Activated CD4-positive, alpha-beta memory T cell treated with anti-CD3 and anti-CD28 coated beads for 36 hours (primary cell): ENCODE measurements around the gene ACP2. TPM values are rescaled to one million over a fixed set of nuclear protein-coding genes. Genes with fewer than 3 reads are reported as not detected.

Experiments
- CTCF ChIA-PET: fragments of 350-600 bp; sonication (Branson Sonifier 250); formaldehyde crosslinking; loops from one replicate; lab custom pipeline; 2021; ENCODE audit warnings: antibody characterized with exemption, inconsistent platforms; lab: Charles Lee
- POLR2A ChIA-PET: fragments of 350-600 bp; sonication (Branson Sonifier 250); formaldehyde crosslinking; loops from one replicate; lab custom pipeline; 2021; ENCODE audit warnings: antibody characterized with exemption; lab: Charles Lee
- DNase-seq: peaks from one replicate; pipeline ENCODE4 v3.0.0-alpha.2; 2020
- H3K27ac Mint-ChIP-seq: one replicate; pipeline ENCODE4 v1.8.0; 2021; ENCODE audit warnings: mixed read lengths
- H3K27me3 Mint-ChIP-seq: one replicate; pipeline ENCODE4 v1.8.0; 2021; ENCODE audit warnings: mixed read lengths
- H3K36me3 Mint-ChIP-seq: one replicate; pipeline ENCODE4 v1.8.0; 2021; ENCODE audit warnings: mixed read lengths
- H3K4me1 Mint-ChIP-seq: one replicate; pipeline ENCODE4 v1.8.0; 2021; ENCODE audit warnings: low read depth, mixed read lengths
- H3K4me3 Mint-ChIP-seq: one replicate; pipeline ENCODE4 v1.8.0; 2021; ENCODE audit warnings: mild to moderate bottlenecking, mixed read lengths
- H3K9me3 Mint-ChIP-seq: one replicate; pipeline ENCODE4 v1.8.0; 2021; ENCODE audit warnings: mixed read lengths
- intact Hi-C: fragments of 100-400 bp; cut with micrococcal nuclease; formaldehyde crosslinking; loops from one replicate; pipeline ENCODE4 v1.15.1; 2023
- total RNA-seq, 2 experiments: library from RNA; stranded (reverse); gene quantifications; one replicate each; pipeline ENCODE4 v1.2.3, GENCODE V29; 2021

The ACP2 gene
- total RNA-seq, 2 experiments from 2014 or later, result 10.1 to 12.2 TPM

DNA sequence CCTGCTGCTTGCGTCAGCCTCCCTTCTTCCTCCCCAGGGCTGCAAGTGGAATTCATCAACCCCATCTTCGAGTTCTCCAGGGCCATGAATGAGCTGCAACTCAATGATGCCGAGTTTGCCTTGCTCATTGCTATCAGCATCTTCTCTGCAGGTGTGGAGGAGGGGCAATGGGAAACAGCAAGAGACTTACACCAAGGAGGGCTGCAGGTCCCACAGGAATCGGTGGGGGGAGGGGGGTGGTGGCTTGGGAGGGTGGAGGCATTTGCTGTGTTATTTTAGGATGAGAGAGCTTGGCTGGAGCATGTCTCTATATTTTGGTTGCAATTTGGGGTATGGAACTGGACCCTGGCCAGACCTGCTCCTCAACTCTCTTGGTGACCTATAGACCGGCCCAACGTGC is 19.3 kb upstream of the ACP2 start:
- Mint-ChIP-seq H3K27me3 (no peaks in the 10 kb centered on the region), H3K4me3 (peak overlapping the region; percentile 35), H3K4me1 (peaks cover 42% of the 10 kb centered on the region), H3K27ac (peak overlapping the region; percentile 99), H3K36me3 (peaks cover 4% of the 10 kb centered on the region), H3K9me3 (no peaks in the 10 kb centered on the region)
- ChIA-PET POLR2A (interaction anchor here (0.9 kb wide), 1 partner anchor 51 kb away, joined by 3 read pairs; no protein-coding TSS in a partner anchor), CTCF (interaction anchor here (1.1 to 2.7 kb wide), 4 partner anchors 9 to 90 kb away, joined by 3 to 10 read pairs (median 8); partner anchors contain the start of genes ACP2 and DDB2)
- DNase-seq, result no peak
- intact Hi-C loops, result no loop called here

DNA sequence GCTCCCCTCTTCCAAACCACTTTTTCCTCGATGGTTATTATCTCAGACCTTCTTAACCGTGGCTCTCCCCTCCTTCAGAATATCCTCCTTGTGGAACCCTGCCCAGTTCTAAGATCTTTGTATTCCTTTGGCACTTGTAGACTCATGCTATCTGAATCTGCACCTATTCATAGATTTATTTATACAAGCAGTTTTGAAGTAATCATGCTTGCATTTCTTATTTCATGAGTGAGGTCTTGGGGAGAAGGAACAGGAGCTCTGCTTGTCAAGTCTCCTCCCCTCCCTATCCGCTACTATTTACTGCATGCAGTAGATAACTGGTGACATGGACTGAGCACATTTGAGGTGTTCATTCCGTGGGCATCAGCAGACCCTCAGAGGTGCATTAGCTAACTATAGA is 15.9 kb upstream of the ACP2 start:
- POLR2A ChIA-PET, result no interaction called here
- H3K27ac Mint-ChIP-seq, result no peak overlapping the region

DNA sequence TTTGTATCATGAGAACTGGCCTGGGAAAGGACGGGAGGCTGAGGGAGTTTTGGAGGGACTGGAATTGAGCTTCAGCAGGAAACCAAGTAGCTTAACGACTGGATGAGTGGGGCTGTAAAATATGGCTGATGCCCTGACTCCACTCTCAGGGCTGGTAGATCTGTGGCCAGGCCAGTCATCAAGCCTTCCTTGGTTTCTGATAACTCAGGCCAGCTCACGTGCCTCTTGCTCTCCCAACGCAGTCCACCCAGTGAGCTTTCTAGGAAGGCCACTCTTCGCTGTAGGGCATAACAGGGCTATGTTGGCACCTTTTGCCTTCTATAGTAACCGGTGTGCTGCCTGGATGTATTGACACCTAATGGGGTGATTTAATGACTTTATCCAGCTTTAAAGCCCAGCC is 15.5 kb upstream of the ACP2 start:
- intact Hi-C loops, result no loop called here
- Mint-ChIP-seq H3K9me3 (no peaks in the 10 kb centered on the region), H3K27me3 (no peaks in the 10 kb centered on the region), H3K36me3 (peaks cover 4% of the 10 kb centered on the region), H3K27ac (no peak overlapping the region), H3K4me1 (peaks cover 19% of the 10 kb centered on the region), H3K4me3 (no peak overlapping the region)
- DNase-seq, result no peak
- ChIA-PET POLR2A (no interaction called here), CTCF (interaction anchor here (1.1 to 1.3 kb wide), 4 partner anchors 84 to 148 kb away, joined by 3 to 5 read pairs (median 4); no protein-coding TSS in a partner anchor)

More for the DNA sequence above, 15.9 kb upstream of the ACP2 start:
- CTCF ChIA-PET, result interaction anchor here (1.0 to 1.3 kb wide), 4 partner anchors 84 to 189 kb away, joined by 3 to 4 read pairs (median 4); no protein-coding TSS in a partner anchor
- Mint-ChIP-seq H3K4me3 (no peak overlapping the region), H3K9me3 (no peaks in the 10 kb centered on the region), H3K4me1 (peaks cover 21% of the 10 kb centered on the region), H3K27me3 (no peaks in the 10 kb centered on the region), H3K36me3 (peaks cover 4% of the 10 kb centered on the region)
- no peak for DNase-seq
- intact Hi-C loops, result no loop called here

DNA sequence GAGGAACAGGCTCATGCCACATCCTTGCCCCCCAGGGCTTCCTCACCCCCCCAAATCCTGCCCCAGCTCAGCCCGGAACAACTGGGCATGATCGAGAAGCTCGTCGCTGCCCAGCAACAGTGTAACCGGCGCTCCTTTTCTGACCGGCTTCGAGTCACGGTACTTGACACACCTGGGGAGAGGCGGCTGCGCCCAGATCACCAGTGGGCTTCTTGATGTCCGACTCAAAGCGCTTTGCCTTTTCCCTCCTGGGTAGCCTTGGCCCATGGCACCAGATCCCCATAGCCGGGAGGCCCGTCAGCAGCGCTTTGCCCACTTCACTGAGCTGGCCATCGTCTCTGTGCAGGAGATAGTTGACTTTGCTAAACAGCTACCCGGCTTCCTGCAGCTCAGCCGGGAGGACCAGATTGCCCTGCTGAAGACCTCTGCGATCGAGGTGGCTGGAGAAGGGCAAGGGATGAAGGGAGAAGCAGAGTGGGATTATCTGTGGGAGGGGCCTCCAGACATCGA is 12.7 kb upstream of the ACP2 start:
- intact Hi-C loops, result no loop called here
- CTCF ChIA-PET, result interaction anchor here (0.6 to 4.8 kb wide), 2 partner anchors 11 to 83 kb away, joined by 3 to 54 read pairs; partner anchors contain the start of gene ARFGAP2
- no peaks in the 10 kb centered on the region for H3K36me3 Mint-ChIP-seq
- H3K9me3 Mint-ChIP-seq, result no peaks in the 10 kb centered on the region
- POLR2A ChIA-PET, result no interaction called here
- no peak overlapping the region for H3K27ac Mint-ChIP-seq
- H3K27me3 Mint-ChIP-seq, result no peaks in the 10 kb centered on the region
- no peak for DNase-seq
- H3K4me3 Mint-ChIP-seq, result no peak overlapping the region
- peaks cover 5% of the 10 kb centered on the region for H3K4me1 Mint-ChIP-seq

DNA sequence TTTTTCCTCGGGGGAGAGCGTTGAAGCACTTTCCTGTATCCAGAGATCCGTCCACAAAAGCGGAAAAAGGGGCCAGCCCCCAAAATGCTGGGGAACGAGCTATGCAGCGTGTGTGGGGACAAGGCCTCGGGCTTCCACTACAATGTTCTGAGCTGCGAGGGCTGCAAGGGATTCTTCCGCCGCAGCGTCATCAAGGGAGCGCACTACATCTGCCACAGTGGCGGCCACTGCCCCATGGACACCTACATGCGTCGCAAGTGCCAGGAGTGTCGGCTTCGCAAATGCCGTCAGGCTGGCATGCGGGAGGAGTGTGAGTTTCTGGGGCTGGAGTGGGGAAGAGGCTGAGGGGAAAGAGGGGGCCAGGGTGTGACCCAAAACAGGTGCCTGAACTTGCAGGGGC is 11.8 kb upstream of the ACP2 start:
- peaks cover 4% of the 10 kb centered on the region for H3K4me1 Mint-ChIP-seq
- DNase-seq, result no peak
- H3K36me3 Mint-ChIP-seq, result no peaks in the 10 kb centered on the region
- ChIA-PET POLR2A (interaction anchor here (1.3 kb wide), 1 partner anchor 26 kb away, joined by 4 read pairs; no protein-coding TSS in a partner anchor), CTCF (interaction anchor here (0.7 to 4.8 kb wide), 10 partner anchors 11 to 259 kb away, joined by 3 to 54 read pairs (median 6); partner anchors contain the start of genes ACP2 and ARFGAP2)
- H3K4me3 Mint-ChIP-seq, result no peak overlapping the region
- no peaks in the 10 kb centered on the region for H3K9me3 Mint-ChIP-seq
- intact Hi-C loops, result no loop called here
- H3K27ac Mint-ChIP-seq, result no peak overlapping the region
- H3K27me3 Mint-ChIP-seq, result no peaks in the 10 kb centered on the region

DNA sequence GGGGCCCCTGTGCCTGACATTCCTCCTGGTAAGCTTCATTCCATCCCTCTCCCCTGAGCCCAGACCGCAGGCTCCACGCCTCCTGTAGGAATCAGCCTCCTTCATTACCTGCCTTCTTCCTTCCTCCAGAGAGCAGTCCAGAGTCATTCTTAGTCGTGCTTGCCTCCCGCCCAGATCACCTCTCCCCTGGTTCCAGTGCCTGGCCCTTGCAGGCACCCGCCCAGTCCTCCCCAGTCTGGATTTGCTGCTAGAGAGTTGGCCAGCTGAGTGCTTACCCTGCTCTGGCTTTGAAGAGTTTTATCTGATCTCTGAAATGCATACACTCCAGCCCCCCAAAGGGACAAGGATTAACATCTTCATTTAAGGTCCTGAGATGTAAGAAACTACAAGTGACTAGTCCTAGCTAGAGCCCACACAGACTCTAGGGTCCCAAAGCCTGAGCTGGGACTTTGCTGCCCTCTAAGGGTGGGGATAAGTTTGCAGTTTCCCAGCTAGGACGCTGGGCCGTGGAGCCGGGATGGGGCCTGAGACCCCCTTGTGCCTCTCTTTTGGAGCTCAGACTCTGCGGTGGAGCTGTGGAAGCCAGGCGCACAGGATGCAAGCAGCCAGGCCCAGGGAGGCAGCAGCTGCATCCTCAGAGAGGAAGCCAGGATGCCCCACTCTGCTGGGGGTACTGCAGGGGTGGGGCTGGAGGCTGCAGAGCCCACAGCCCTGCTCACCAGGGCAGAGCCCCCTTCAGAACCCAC is 10.8 kb upstream of the ACP2 start:
- no peaks in the 10 kb centered on the region for H3K36me3 Mint-ChIP-seq
- no peak overlapping the region for H3K27ac Mint-ChIP-seq
- ChIA-PET POLR2A (interaction anchor here (0.7 to 1.5 kb wide), 4 partner anchors 11 to 82 kb away, joined by 4 to 5 read pairs (median 4); partner anchors contain the start of gene ACP2), CTCF (interaction anchor here (0.7 to 4.8 kb wide), 21 partner anchors 9 to 260 kb away, joined by 3 to 54 read pairs (median 5); partner anchors contain the start of genes ACP2, ARFGAP2, DDB2 and SLC39A13)
- no peaks in the 10 kb centered on the region for H3K9me3 Mint-ChIP-seq
- DNase-seq, result peak; percentile 43
- no peaks in the 10 kb centered on the region for H3K27me3 Mint-ChIP-seq
- H3K4me3 Mint-ChIP-seq, result no peak overlapping the region
- intact Hi-C loops, result no loop called here
- peaks cover 2% of the 10 kb centered on the region for H3K4me1 Mint-ChIP-seq

DNA sequence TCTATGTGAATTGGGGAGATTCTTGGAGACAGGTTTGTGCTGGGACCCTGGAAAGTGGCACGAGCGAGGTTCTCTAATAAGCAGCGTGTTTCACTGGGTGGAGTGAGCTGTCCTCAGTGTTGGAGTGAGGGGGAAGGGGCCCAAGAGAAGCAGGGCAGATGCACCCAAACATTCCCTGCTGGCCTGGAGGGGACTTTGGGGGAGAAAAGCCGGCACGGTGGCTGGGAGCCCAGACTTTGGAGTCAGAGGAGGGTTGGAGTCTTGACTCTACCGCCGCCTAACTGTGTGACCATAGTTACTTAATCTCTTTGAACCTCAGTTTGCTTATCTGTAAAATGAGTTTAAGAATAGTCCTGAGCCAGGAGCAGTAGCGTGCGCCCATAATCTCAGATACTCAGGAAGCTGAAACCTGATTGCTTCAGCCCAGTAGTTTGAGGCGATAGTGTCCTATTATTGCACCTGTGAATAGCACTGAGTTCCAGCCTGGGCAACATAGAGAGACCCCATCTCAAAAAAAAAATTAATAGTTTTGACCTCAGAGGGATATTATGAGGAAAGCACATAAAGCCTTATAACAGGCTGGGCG is 9.8 kb upstream of the ACP2 start:
- no peak overlapping the region for H3K4me3 Mint-ChIP-seq
- CTCF ChIA-PET, result interaction anchor here (1.1 to 4.8 kb wide), 8 partner anchors 10 to 97 kb away, joined by 3 to 54 read pairs (median 8); partner anchors contain the start of genes ACP2, ARFGAP2 and DDB2

DNA sequence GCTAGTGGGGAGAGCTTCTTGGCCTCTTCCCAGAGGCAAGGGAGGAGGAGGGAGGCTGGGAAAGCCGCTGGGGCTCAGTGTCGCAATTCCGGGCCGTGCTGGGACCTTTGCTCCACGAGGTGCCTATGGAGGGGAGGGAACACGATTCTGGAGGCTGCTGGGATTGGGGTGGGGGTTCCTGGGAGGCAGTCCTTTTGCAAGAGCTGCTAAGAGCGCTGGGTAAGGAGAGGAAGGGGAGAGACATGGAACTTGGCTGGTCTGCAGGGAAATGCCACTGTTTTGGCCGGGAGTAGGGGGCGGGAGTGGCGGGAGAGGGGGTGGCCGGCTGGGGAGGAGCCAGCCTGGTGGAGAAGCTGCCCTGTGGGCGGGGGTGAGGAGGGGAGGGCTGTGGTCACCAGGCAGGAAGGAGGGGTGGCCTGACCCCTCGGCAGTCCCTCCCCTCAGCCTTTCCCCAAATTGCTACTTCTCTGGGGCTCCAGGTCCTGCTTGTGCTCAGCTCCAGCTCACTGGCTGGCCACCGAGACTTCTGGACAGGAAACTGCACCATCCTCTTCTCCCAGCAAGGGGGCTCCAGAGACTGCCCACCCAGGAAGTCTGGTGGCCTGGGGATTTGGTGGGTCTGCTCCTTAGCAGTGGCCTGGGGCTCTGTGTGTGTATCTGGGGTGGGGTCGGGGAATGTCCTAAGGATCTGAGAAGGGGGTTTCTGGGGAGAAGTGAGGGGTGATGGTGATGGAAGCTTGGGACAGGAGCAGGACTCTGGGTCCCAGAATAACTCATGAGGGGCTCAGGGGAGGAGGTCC is 9.1 kb upstream of the ACP2 start, which contains the start of gene NR1H3:
NR1H3 (plus strand) TSS at position 480 of the 800 bp plus-strand sequence. CDS start 1,221 bp downstream, outside the sequence.
- ChIA-PET CTCF (interaction anchor here (0.6 to 4.8 kb wide), 4 partner anchors 9 to 155 kb away, joined by 3 to 54 read pairs (median 18); partner anchors contain the start of genes ACP2 and ARFGAP2), POLR2A (no interaction called here)
- Mint-ChIP-seq H3K36me3 (no peaks in the 10 kb centered on the region), H3K4me1 (peaks cover 2% of the 10 kb centered on the region), H3K4me3 (no peak within 1 kb of the TSS), H3K27me3 (no peaks in the 10 kb centered on the region), H3K27ac (no peak within 1 kb of the TSS), H3K9me3 (no peaks in the 10 kb centered on the region)
- intact Hi-C loops, result no loop called here
- DNase-seq, result no peak

More for the DNA sequence above, 9.8 kb upstream of the ACP2 start:
- Mint-ChIP-seq H3K27ac (no peak overlapping the region), H3K4me1 (peaks cover 2% of the 10 kb centered on the region), H3K9me3 (no peaks in the 10 kb centered on the region), H3K27me3 (no peaks in the 10 kb centered on the region), H3K36me3 (no peaks in the 10 kb centered on the region)
- POLR2A ChIA-PET, result interaction anchor here (1.0 to 1.5 kb wide), 2 partner anchors 10 to 81 kb away, joined by 4 to 5 read pairs; partner anchors contain the start of gene ACP2
- DNase-seq, result no peak
- intact Hi-C loops, result no loop called here

DNA sequence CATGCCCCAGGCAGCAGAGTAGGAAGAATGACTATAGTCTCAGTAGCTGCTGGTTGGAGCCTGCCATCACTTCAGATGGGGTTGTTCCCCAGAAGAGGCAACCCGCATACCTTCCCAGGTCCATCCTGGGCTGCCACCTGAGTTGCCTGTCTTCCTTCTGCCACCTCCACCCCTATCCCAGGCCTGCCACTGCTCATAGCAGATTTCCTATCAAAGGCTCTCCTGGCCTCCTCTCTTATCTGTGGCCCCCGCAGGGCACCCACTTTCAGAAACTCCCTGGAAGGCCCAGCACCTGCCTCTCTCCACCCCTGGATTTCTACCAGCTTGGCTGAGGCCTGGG is 8.5 kb upstream of the ACP2 start:
- Mint-ChIP-seq H3K36me3 (no peaks in the 10 kb centered on the region), H3K27ac (no peak overlapping the region), H3K4me1 (peaks cover 2% of the 10 kb centered on the region), H3K4me3 (no peak overlapping the region), H3K27me3 (no peaks in the 10 kb centered on the region), H3K9me3 (no peaks in the 10 kb centered on the region)
- POLR2A ChIA-PET, result no interaction called here
- CTCF ChIA-PET, result interaction anchor here (0.6 to 0.7 kb wide), 2 partner anchors 9 to 155 kb away, joined by 3 read pairs; partner anchors contain the start of gene ACP2
- DNase-seq, result no peak
- intact Hi-C loops, result no loop called here

DNA sequence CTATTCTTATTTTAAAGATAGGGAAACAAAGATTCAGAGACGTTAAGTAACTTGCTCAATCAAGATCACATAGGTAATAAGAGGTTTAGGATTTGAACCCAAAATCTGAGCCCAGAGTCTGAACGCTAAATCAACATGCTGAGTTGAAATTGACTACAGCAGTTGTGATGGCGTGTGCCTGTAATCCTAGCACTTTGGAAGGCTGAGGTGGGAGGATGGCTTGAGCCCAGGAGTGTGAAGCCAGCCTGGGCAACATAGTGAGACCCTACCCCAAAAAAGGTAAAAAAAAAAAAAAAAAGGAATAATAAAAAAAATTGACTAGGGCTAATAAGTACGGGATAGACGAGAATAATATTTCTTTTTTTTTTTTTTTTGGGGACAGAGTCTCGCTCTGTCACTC is 7.8 kb upstream of the ACP2 start:
- H3K27ac Mint-ChIP-seq, result no peak overlapping the region
- CTCF ChIA-PET, result no interaction called here
- DNase-seq, result no peak
- peaks cover 2% of the 10 kb centered on the region for H3K4me1 Mint-ChIP-seq
- intact Hi-C loops, result no loop called here
- H3K4me3 Mint-ChIP-seq, result no peak overlapping the region
- H3K27me3 Mint-ChIP-seq, result no peaks in the 10 kb centered on the region
- no peaks in the 10 kb centered on the region for H3K36me3 Mint-ChIP-seq
- POLR2A ChIA-PET, result no interaction called here
- H3K9me3 Mint-ChIP-seq, result no peaks in the 10 kb centered on the region

DNA sequence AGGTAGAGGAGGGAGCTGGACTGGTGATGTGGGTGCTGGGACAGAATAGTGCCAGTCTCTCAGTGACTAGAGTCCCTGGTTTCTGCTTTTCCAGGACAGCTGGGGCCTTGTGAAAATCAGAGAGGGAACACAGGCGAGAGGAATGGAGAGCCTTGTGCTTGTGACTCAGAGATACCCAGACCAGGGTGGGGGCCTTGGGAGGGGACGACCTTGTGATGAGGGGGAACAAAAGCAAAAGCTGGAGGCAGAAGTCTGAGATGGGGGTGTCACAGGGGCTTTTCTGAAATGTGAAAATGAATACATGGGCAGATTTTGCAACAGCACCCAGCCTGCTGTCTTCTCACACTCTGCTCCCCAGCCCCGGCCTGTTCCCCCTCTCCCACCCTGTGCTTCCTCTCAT is 5.8 kb upstream of the ACP2 start:
- H3K4me1 Mint-ChIP-seq, result peaks cover 8% of the 10 kb centered on the region
- no peaks in the 10 kb centered on the region for H3K27me3 Mint-ChIP-seq
- ChIA-PET CTCF (no interaction called here), POLR2A (interaction anchor here (1.2 kb wide), 1 partner anchor 12 kb away, joined by 6 read pairs; no protein-coding TSS in a partner anchor)
- no peak overlapping the region for H3K4me3 Mint-ChIP-seq
- no peaks in the 10 kb centered on the region for H3K36me3 Mint-ChIP-seq
- no peak for DNase-seq
- no peaks in the 10 kb centered on the region for H3K9me3 Mint-ChIP-seq
- intact Hi-C loops, result no loop called here
- H3K27ac Mint-ChIP-seq, result no peak overlapping the region
